Tibial nerve (tissue), 4 donors: ENCODE data around the gene APBB1. TPM values are rescaled to one million over a fixed set of nuclear protein-coding genes. Genes with fewer than 3 reads are reported as not detected.

Experiments
- DNase-seq, 2 donors: peaks; one replicate each; pipeline ENCODE4 v3.0.0-alpha.2; 2019; ENCODE audit warnings: low spot score in 2 of 2
- H3K27ac ChIP-seq, 4 donors: fragments of 200-600 bp; sonication (generic) in 3 of 4; one replicate each; pipeline ENCODE4 v1.5.1; 2017 to 2019; ENCODE audit warnings: mild to moderate bottlenecking in 1 of 4
- H3K27me3 ChIP-seq, 2 donors: fragments of 200-600 bp; sonication (generic) in 1 of 2; one replicate each; pipeline versions ENCODE4 v1.5.1 to v1.6.0; 2017 to 2019
- H3K36me3 ChIP-seq, 3 donors: fragments of 200-600 bp; sonication (generic); one replicate each; pipeline ENCODE4 v1.5.1; 2018 to 2019
- H3K4me1 ChIP-seq, 4 donors: fragments of 200-600 bp; sonication (generic) in 3 of 4; one replicate each; pipeline ENCODE4 v1.5.1; 2017 to 2019
- H3K4me3 ChIP-seq, 4 donors: fragments of 200-600 bp; sonication (generic) in 3 of 4; one replicate each; pipeline ENCODE4 v1.5.1; 2017 to 2019; ENCODE audit warnings: mild to moderate bottlenecking in 1 of 4, moderate library complexity in 1 of 4
- H3K9me3 ChIP-seq, 4 donors: fragments of 200-600 bp; sonication (generic) in 3 of 4; one replicate each; pipeline ENCODE4 v1.5.1; 2017 to 2019
- EP300 ChIP-seq, 2 donors: sonication (generic); formaldehyde crosslinking; IDR thresholded peaks; one replicate each; pipeline ENCODE4 v1.6.1; 2017; ENCODE audit warnings: antibody characterized with exemption in 2 of 2, mild to moderate bottlenecking in 1 of 2
- POLR2A ChIP-seq, 2 donors: fragments of 450-650 bp; IDR thresholded peaks; one replicate each; pipeline ENCODE4 v1.6.1; 2017; ENCODE audit warnings: antibody characterized with exemption in 2 of 2, mild to moderate bottlenecking in 2 of 2, moderate library complexity in 2 of 2
- WGBS, 2 donors: methylation state at CpG; one replicate each; pipeline ENCODE4 v1.1.5; 2018; 5-methylcytosine and 5-hydroxymethylcytosine counted together
- total RNA-seq, 4 donors: library from RNA; depleted of rRNA; stranded (reverse); fragments of >200 nt; gene quantifications; one replicate each; pipeline ENCODE4 v1.1.0, GENCODE V29; 2016
- TF ChIP-seq, protein P1 (sequence below), 5 experiments: fragments of 200-600 bp in 3 of 5; fragments of 450-650 bp in 2 of 5; sonication (generic) in 3 of 5; IDR thresholded peaks; one replicate each; pipeline ENCODE4 v1.5.1; 2016 to 2019; ENCODE audit warnings: antibody characterized with exemption in 5 of 5, mild to moderate bottlenecking in 3 of 5, moderate library complexity in 2 of 5

Gene APBB1
- total RNA-seq, 4 donors from 2014 or later, result 56.1 to 67.6 (median 62.8) TPM

DNA sequence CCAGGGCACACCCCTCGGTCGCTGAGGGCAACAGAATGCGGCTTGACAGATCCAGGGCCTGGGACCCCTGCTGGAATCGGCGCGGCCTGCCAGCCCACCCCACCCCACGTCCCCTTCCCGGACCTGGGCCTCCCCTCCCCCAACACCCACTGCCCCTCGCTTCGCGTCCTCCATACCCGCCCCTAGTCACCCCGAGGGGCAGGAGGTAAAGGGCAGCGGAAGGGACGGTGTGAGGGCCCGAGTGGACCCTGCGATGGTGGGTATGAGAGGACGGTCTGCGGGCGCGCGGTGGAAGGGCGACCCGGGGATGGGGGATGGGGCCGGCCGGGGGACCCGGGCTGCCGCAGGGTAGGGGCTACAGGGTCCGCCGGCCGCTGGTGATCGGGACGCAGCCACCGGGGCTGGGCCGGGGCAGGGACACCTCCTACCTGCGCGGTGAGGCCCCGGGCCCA is 311 bp downstream of the APBB1 start:
- Histone ChIP-seq H3K27me3 (no peaks in the 10 kb centered on the region), H3K4me3 (peak overlapping the region; percentile 68 to 96 (median 71)), H3K9me3 (no peaks in the 10 kb centered on the region), H3K4me1 (peaks cover 0 to 44% (median 8%) of the 10 kb centered on the region in 4 donors), H3K27ac (peak overlapping the region; percentile 93 to 96 (median 94)), H3K36me3 (no peaks in the 10 kb centered on the region)
- 1% methylated on average over 32 of the region's 38 CpGs; no CpG with 5 or more reads in 1 of the 2 donors for WGBS, 2 donors
- no peak for DNase-seq
- TF ChIP-seq, protein P1, sequence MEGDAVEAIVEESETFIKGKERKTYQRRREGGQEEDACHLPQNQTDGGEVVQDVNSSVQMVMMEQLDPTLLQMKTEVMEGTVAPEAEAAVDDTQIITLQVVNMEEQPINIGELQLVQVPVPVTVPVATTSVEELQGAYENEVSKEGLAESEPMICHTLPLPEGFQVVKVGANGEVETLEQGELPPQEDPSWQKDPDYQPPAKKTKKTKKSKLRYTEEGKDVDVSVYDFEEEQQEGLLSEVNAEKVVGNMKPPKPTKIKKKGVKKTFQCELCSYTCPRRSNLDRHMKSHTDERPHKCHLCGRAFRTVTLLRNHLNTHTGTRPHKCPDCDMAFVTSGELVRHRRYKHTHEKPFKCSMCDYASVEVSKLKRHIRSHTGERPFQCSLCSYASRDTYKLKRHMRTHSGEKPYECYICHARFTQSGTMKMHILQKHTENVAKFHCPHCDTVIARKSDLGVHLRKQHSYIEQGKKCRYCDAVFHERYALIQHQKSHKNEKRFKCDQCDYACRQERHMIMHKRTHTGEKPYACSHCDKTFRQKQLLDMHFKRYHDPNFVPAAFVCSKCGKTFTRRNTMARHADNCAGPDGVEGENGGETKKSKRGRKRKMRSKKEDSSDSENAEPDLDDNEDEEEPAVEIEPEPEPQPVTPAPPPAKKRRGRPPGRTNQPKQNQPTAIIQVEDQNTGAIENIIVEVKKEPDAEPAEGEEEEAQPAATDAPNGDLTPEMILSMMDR (IDR thresholded peaks at IDR 0.05), result no peak
- no peak for TF ChIP-seq EP300 (IDR thresholded peaks at IDR 0.05)
- no peak for TF ChIP-seq POLR2A (IDR thresholded peaks at IDR 0.05)

DNA sequence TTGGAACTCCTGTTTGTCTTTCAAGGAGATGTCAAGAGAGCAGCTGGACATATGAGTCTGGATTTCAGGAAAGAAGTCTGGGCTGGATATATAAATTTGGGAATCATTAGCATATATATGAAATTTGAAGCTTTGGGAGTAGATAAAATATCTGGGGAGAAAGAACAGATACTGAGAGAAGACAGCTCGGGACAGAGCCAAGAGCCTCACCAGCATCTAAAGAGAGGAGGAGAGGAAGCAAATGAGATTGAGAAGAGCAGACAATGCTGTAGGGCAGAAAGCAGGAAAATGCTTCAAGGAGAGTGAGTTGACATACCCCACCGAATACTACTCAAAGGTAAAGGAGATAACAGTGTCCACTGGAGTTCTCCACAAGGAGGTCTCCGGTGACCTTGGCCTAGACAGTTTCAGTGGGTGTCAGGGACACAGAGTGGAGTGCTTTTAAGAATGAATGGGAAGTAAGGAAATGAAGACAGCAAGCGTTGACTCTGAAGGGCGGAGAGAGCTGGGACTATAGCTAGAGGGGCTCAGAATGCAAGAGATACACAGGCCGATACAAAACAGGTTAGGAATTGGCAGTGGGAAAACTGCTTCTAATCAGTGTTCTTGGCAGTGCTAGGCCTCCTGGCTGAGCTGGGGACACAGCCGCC is 862 bp downstream of the APBB1 start:
- H3K4me3 ChIP-seq, result peak overlapping the region; percentile 68 to 96 (median 71)
- peaks cover 0 to 49% (median 8%) of the 10 kb centered on the region in 4 donors for H3K4me1 ChIP-seq
- no peak for DNase-seq
- H3K27me3 ChIP-seq, result no peaks in the 10 kb centered on the region
- peak overlapping the region; percentile 93 to 96 (median 94) for H3K27ac ChIP-seq
- H3K9me3 ChIP-seq, result no peaks in the 10 kb centered on the region
- WGBS, 2 donors, result 16 to 22% methylated on average over 7 of the region's 7 CpGs
- TF ChIP-seq EP300 (IDR thresholded peaks at IDR 0.05), result no peak
- TF ChIP-seq POLR2A (IDR thresholded peaks at IDR 0.05), result no peak
- TF ChIP-seq, protein P1 (IDR thresholded peaks at IDR 0.05), result no peak
- no peaks in the 10 kb centered on the region for H3K36me3 ChIP-seq

DNA sequence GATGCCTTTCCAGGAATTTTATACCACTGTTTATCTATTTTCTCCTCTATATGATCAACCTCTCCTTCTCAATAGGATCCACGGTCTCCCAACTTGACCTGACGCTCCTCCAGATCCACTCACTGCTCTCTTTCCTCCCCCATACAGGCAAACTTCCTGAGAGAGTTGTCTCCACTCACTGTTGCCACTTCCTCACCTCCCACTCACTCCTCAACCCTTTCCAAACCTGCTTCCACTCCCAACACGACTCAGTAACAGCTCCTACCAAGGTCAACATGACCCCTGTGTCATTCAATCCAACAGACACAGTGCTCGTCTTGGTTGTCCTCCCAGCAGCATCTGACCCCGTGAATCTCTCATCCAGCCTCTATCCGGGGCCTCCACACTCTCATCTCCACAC is 3.1 kb downstream of the APBB1 start:
- Histone ChIP-seq H3K27ac (no peak overlapping the region), H3K4me3 (no peak overlapping the region)

DNA sequence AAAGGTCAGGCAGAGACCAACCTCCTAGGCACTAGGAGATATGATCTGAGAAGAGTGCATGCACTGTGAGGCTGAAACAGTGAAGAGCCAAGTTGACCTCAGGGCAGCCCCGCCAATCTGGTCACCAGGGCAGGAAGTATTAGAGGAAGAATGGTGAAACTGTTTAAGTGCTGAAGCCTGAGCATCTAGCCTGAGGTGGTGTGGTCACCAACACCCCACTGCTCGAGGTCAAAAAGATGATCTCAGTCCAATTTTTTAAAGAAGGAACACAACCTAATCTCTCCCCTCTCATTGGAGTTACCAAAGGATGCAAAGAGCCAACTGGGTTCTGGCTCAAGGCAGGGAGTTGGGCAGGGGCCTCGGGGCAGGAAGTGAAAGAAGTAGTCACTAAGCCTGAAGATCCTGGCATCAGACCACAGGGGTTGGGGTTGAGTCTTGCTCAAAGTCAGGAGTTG is 4.0 kb downstream of the APBB1 start:
- DNase-seq, result no peak
- WGBS, 2 donors, result 41 to 60% methylated on average over 3 of the region's 3 CpGs

More for the DNA sequence above, 3.1 kb downstream of the APBB1 start:
- Histone ChIP-seq H3K4me1 (peaks cover 0 to 60% (median 8%) of the 10 kb centered on the region in 4 donors), H3K27me3 (no peaks in the 10 kb centered on the region), H3K36me3 (peaks cover 0 to 8% (median 0%) of the 10 kb centered on the region in 3 donors), H3K9me3 (no peaks in the 10 kb centered on the region)
- TF ChIP-seq, protein P1 (IDR thresholded peaks at IDR 0.05), result no peak
- TF ChIP-seq POLR2A (IDR thresholded peaks at IDR 0.05) (no peak), EP300 (IDR thresholded peaks at IDR 0.05) (no peak)
- WGBS, 2 donors, result 71 to 73% methylated on average over 6 of the region's 6 CpGs
- no peak for DNase-seq

More for the DNA sequence above, 4.0 kb downstream of the APBB1 start:
- H3K4me3 ChIP-seq, result no peak overlapping the region
- no peaks in the 10 kb centered on the region for H3K9me3 ChIP-seq
- no peak overlapping the region for H3K27ac ChIP-seq
- peaks cover 0 to 56% (median 7%) of the 10 kb centered on the region in 4 donors for H3K4me1 ChIP-seq
- no peak for TF ChIP-seq POLR2A (IDR thresholded peaks at IDR 0.05)
- TF ChIP-seq, protein P1 (IDR thresholded peaks at IDR 0.05), result no peak
- no peak for TF ChIP-seq EP300 (IDR thresholded peaks at IDR 0.05)
- H3K36me3 ChIP-seq, result peaks cover 0 to 17% (median 0%) of the 10 kb centered on the region in 3 donors
- no peaks in the 10 kb centered on the region for H3K27me3 ChIP-seq
